ENCODE measurements around the gene SFTA2.

DNA sequence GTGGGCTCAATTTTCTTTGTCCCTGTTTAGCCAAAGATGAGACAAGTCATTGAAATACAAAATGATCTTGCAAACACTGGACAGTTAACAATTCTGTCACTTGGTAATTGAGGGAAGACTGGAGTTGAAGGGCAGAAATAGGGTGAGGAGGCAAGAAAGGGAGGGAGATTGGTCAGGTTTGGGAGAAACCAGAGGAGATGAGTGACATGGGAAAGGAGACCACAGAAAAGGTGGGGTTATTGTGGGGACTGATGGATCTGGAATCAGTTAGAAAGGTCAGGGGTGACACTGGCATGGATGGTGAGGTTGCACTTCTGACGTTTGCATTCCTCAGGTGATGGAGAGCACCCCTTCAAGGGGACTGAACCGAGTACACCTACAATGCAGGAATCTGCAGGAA lies 23.3 kb downstream of the SFTA2 start:
- TF ChIP-seq CTCF (IDR thresholded peaks at IDR 0.05) (no peak), EZH2 (IDR thresholded peaks at IDR 0.05) (no peak), EZH2phosphoT487 (IDR thresholded peaks at IDR 0.05) (no peak)
